Measurements from ENCODE around the gene ZNF827.

GRCh38 chr4:145945431-145946155 is 7.0 kb upstream of the ZNF827 start:
- no peak for TF ChIP-seq EZH2 (IDR thresholded peaks at IDR 0.05)
- no peak for TF ChIP-seq CTCF (IDR thresholded peaks at IDR 0.05 in 2 of 3, conservative IDR thresholded peaks at IDR 0.05 in 1 of 3; ENCODE audit: borderline replicate concordance in 1 of 3, insufficient read depth in 1 of 3, low read depth in 2 of 3, low read length in 2 of 3)
- no peak for TF ChIP-seq ATF3 (IDR thresholded peaks at IDR 0.05)
- TF ChIP-seq YY1 (IDR thresholded peaks at IDR 0.05; ENCODE audit: extremely low read depth, insufficient replicate concordance, low read depth, low read length) = no peak
- no peak for TF ChIP-seq EGR1 (IDR thresholded peaks at IDR 0.05; ENCODE audit: low read depth)

All from HCT116 (cell line).